Ascending aorta (tissue), 2 donors: ENCODE data around the gene PTPRF. TPM values are rescaled to one million over a fixed set of nuclear protein-coding genes. Genes with fewer than 3 reads are reported as not detected.

ENCODE experiments used
- DNase-seq, 2 donors: peaks; one replicate each; pipeline ENCODE4 v3.0.0-alpha.2; 2019; ENCODE audit warnings: low spot score in 2 of 2
- H3K27ac ChIP-seq, 2 donors: fragments of 200-600 bp; sonication (generic); one replicate each; pipeline ENCODE4 v1.5.1; 2016 to 2017; ENCODE audit warnings: mild to moderate bottlenecking in 1 of 2
- H3K27me3 ChIP-seq: fragments of 200-600 bp; sonication (generic); one replicate; pipeline ENCODE4 v1.5.1; 2017
- H3K36me3 ChIP-seq, 2 donors: fragments of 200-600 bp; sonication (generic); one replicate each; pipeline ENCODE4 v1.5.1; 2016
- H3K4me1 ChIP-seq, 2 donors: fragments of 200-600 bp; sonication (generic); one replicate each; pipeline ENCODE4 v1.5.1; 2016 to 2017; ENCODE audit warnings: mild to moderate bottlenecking in 1 of 2
- H3K4me3 ChIP-seq, 2 donors: fragments of 200-600 bp; sonication (generic); one replicate each; pipeline ENCODE4 v1.5.1; 2016 to 2017; ENCODE audit warnings: mild to moderate bottlenecking in 1 of 2
- H3K9me3 ChIP-seq, 2 donors: fragments of 200-600 bp; sonication (generic); one replicate each; pipeline ENCODE4 v1.5.1; 2016
- intact Hi-C: fragments of 100-400 bp; cut with DNase I; formaldehyde crosslinking; loops from one replicate; pipeline ENCODE4 v1.15.1; 2023
- total RNA-seq: library from RNA; depleted of rRNA; stranded (reverse); fragments of >200 nt; gene quantifications from one replicate; pipeline ENCODE4 v1.1.0, GENCODE V29; 2016
- TF ChIP-seq, protein P1 (sequence below), 3 experiments: fragments of 200-600 bp in 2 of 3; fragments of 450-650 bp in 1 of 3; sonication (generic) in 2 of 3; IDR thresholded peaks; one replicate each; pipeline ENCODE4 v1.5.1; 2016 to 2019; ENCODE audit warnings: antibody characterized with exemption in 3 of 3, mild to moderate bottlenecking in 1 of 3, moderate library complexity in 1 of 3

The PTPRF gene
- total RNA-seq, 1 donor from 2014 or later: 43.6 TPM

GRCh38 chr1:43671626-43672330, 141.1 kb downstream of the PTPRF start:
- no peak overlapping the region for H3K4me3 ChIP-seq
- peaks cover 84 to 91% of the 10 kb centered on the region in 2 donors for H3K36me3 ChIP-seq
- no peak overlapping the region for H3K27ac ChIP-seq

GRCh38 chr1:43673261-43673660, 142.6 kb downstream of the PTPRF start:
- TF ChIP-seq, protein P1, sequence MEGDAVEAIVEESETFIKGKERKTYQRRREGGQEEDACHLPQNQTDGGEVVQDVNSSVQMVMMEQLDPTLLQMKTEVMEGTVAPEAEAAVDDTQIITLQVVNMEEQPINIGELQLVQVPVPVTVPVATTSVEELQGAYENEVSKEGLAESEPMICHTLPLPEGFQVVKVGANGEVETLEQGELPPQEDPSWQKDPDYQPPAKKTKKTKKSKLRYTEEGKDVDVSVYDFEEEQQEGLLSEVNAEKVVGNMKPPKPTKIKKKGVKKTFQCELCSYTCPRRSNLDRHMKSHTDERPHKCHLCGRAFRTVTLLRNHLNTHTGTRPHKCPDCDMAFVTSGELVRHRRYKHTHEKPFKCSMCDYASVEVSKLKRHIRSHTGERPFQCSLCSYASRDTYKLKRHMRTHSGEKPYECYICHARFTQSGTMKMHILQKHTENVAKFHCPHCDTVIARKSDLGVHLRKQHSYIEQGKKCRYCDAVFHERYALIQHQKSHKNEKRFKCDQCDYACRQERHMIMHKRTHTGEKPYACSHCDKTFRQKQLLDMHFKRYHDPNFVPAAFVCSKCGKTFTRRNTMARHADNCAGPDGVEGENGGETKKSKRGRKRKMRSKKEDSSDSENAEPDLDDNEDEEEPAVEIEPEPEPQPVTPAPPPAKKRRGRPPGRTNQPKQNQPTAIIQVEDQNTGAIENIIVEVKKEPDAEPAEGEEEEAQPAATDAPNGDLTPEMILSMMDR (IDR thresholded peaks at IDR 0.05): no peak
- intact Hi-C loops: no loop called here
- H3K4me3 ChIP-seq: no peak overlapping the region
- H3K27ac ChIP-seq: no peak overlapping the region
- H3K4me1 ChIP-seq: no peaks in the 10 kb centered on the region
- H3K36me3 ChIP-seq: peaks cover 72 to 76% of the 10 kb centered on the region in 2 donors
- DNase-seq: no peak
- H3K27me3 ChIP-seq: no peaks in the 10 kb centered on the region
- no peaks in the 10 kb centered on the region for H3K9me3 ChIP-seq

More at GRCh38 chr1:43671626-43672330, 141.1 kb downstream of the PTPRF start:
- no peaks in the 10 kb centered on the region for H3K4me1 ChIP-seq
- no peak for DNase-seq
- H3K27me3 ChIP-seq: no peaks in the 10 kb centered on the region
- intact Hi-C loops: no loop called here
- TF ChIP-seq, protein P1 (IDR thresholded peaks at IDR 0.05): no peak
- no peaks in the 10 kb centered on the region for H3K9me3 ChIP-seq

Other genes starting within 250 kb of the PTPRF start
- not detected for gene C1orf210, start 245.3 kb upstream of the PTPRF start, total RNA-seq
- gene TIE1, start 229.9 kb upstream of the PTPRF start, total RNA-seq: 120 TPM
- not detected for gene MPL, start 193.1 kb upstream of the PTPRF start, total RNA-seq
- gene CDC20, start 171.9 kb upstream of the PTPRF start, total RNA-seq: not detected
- 39.9 TPM for gene ELOVL1, start 162.9 kb upstream of the PTPRF start, total RNA-seq
- 15.3 TPM for gene MED8, start 141.1 kb upstream of the PTPRF start, total RNA-seq
- gene SZT2, start 141.0 kb upstream of the PTPRF start, total RNA-seq: 35.9 TPM
- gene HYI, start 77.0 kb upstream of the PTPRF start, total RNA-seq: 56.4 TPM
- gene KDM4A, start 119.3 kb downstream of the PTPRF start, total RNA-seq: 23.3 TPM
- gene ST3GAL3, start 176.7 kb downstream of the PTPRF start, total RNA-seq: 34.3 TPM